Spinal cord (tissue), 10 donors: ENCODE results near the gene S100A4. TPM values are rescaled to one million over a fixed set of nuclear protein-coding genes. Genes with fewer than 3 reads are reported as not detected.
"Not testable (repeated sequence)": the region's sequence is repeated elsewhere in the genome, so short reads cannot be mapped to it uniquely, and the experiment has no call there.

Experiments
- DNase-seq, 6 donors: peaks; one replicate each; pipeline versions ENCODE4 v3.0.0 to v3.0.0-alpha.2; 2013 to 2015; ENCODE audit warnings: low spot score in 6 of 6, low read depth in 4 of 6
- H3K27ac ChIP-seq: one replicate; pipeline ENCODE4 v1.5.1; 2013; ENCODE audit warnings: low read depth, low read length, control low read depth
- H3K27me3 ChIP-seq: one replicate; pipeline ENCODE4 v1.6.1; 2013; ENCODE audit warnings: low read length; ENCODE audit not compliant: control insufficient read depth, insufficient read depth
- H3K36me3 ChIP-seq: one replicate; pipeline ENCODE4 v1.6.1; 2013; ENCODE audit warnings: low read length; ENCODE audit not compliant: control insufficient read depth, insufficient read depth
- H3K4me1 ChIP-seq: one replicate; pipeline ENCODE4 v1.6.1; 2013; ENCODE audit warnings: low read length; ENCODE audit not compliant: control insufficient read depth, insufficient read depth
- H3K4me3 ChIP-seq: one replicate; pipeline ENCODE4 v1.5.1; 2013; ENCODE audit warnings: low read depth, low read length, control low read depth
- H3K9me3 ChIP-seq: one replicate; pipeline ENCODE4 v1.6.1; 2013; ENCODE audit warnings: low read length; ENCODE audit not compliant: control insufficient read depth, insufficient read depth
- WGBS: methylation state at CpG from one replicate; pipeline ENCODE4 v1.1.5; 2013; ENCODE audit warnings: missing lambda C conversion rate; ENCODE audit not compliant: insufficient coverage; 5-methylcytosine and 5-hydroxymethylcytosine counted together
- polyA plus RNA-seq, 2 donors: library from polyadenylated mRNA; unstranded; fragments of 120-200 nt; gene quantifications; one replicate each; pipeline ENCODE4 v1.2.1, GENCODE V29; 2013; ENCODE audit not compliant: insufficient read length in 2 of 2
- total RNA-seq, 2 donors: library from RNA; depleted of rRNA in 1 of 2; stranded (reverse); fragments of 120-200 nt in 1 of 2; fragments of >200 nt in 1 of 2; gene quantifications; one replicate each; pipeline versions ENCODE4 v1.2.3 to v1.2.4, GENCODE V29; 2013 to 2014
- donor health status: healthy.

S100A4 gene
- total and polyA plus RNA-seq, 4 donors, result 6.0 to 38.2 (median 19.5) TPM

GRCh38 chr1:153562021-153562420, 16.4 kb upstream of the S100A4 start:
- DNase-seq, H3K27me3 ChIP-seq, H3K4me3 ChIP-seq, H3K9me3 ChIP-seq, H3K27ac ChIP-seq, H3K36me3 ChIP-seq: not testable (repeated sequence)
- WGBS, result 100% methylated on average over 1 of the region's 3 CpGs
- H3K4me1 ChIP-seq, result peaks cover 18% of the 10 kb centered on the region

GRCh38 chr1:153561466-153561985, 15.9 kb upstream of the S100A4 start:
- 97% methylated on average over 3 of the region's 3 CpGs for WGBS
- Histone ChIP-seq H3K4me1 (peaks cover 13% of the 10 kb centered on the region), H3K36me3 (no peaks in the 10 kb centered on the region), H3K9me3 (no peaks in the 10 kb centered on the region), H3K27ac (no peak overlapping the region), H3K4me3 (no peak overlapping the region), H3K27me3 (no peaks in the 10 kb centered on the region)
- DNase-seq, result no peak

- Histone ChIP-seq H3K27ac (no peak overlapping the region), H3K4me3 (no peak overlapping the region), H3K4me1 (peaks cover 7% of the 10 kb centered on the region), H3K9me3 (no peaks in the 10 kb centered on the region), H3K27me3 (no peaks in the 10 kb centered on the region), H3K36me3 (no peaks in the 10 kb centered on the region)
- no peak for DNase-seq
- WGBS, result 86% methylated on average over 6 of the region's 10 CpGs
Observed at GRCh38 chr1:153560771-153561465, 15.3 kb upstream of the S100A4 start.

- no peak overlapping the region for H3K4me3 ChIP-seq
- H3K4me1 ChIP-seq, result no peaks in the 10 kb centered on the region
- H3K36me3 ChIP-seq, result no peaks in the 10 kb centered on the region
- no peak for DNase-seq
- WGBS, result no CpG with 5 or more reads among the region's 2 CpGs
- H3K27me3 ChIP-seq, result no peaks in the 10 kb centered on the region
- no peak overlapping the region for H3K27ac ChIP-seq
- no peaks in the 10 kb centered on the region for H3K9me3 ChIP-seq
Observed at GRCh38 chr1:153560241-153560640, 14.6 kb upstream of the S100A4 start.

GRCh38 chr1:153557877-153558276, 12.3 kb upstream of the S100A4 start:
- no peaks in the 10 kb centered on the region for H3K36me3 ChIP-seq
- no peaks in the 10 kb centered on the region for H3K27me3 ChIP-seq
- DNase-seq, result no peak
- 100% methylated on average over 2 of the region's 3 CpGs for WGBS
- H3K9me3 ChIP-seq, result no peaks in the 10 kb centered on the region
- no peak overlapping the region for H3K27ac ChIP-seq
- H3K4me3 ChIP-seq, result no peak overlapping the region
- no peaks in the 10 kb centered on the region for H3K4me1 ChIP-seq

GRCh38 chr1:153556348-153556747, 10.7 kb upstream of the S100A4 start:
- no peak overlapping the region for H3K4me3 ChIP-seq
- no peaks in the 10 kb centered on the region for H3K36me3 ChIP-seq
- no CpG with 5 or more reads among the region's 1 CpG for WGBS
- no peak overlapping the region for H3K27ac ChIP-seq
- DNase-seq, result no peak
- no peaks in the 10 kb centered on the region for H3K27me3 ChIP-seq
- no peaks in the 10 kb centered on the region for H3K4me1 ChIP-seq
- H3K9me3 ChIP-seq, result no peaks in the 10 kb centered on the region

- no peak overlapping the region for H3K4me3 ChIP-seq
- no peaks in the 10 kb centered on the region for H3K9me3 ChIP-seq
- no CpG with 5 or more reads among the region's 2 CpGs for WGBS
- H3K4me1 ChIP-seq, result no peaks in the 10 kb centered on the region
- H3K27me3 ChIP-seq, result no peaks in the 10 kb centered on the region
- H3K27ac ChIP-seq, result no peak overlapping the region
- H3K36me3 ChIP-seq, result no peaks in the 10 kb centered on the region
- no peak for DNase-seq
Observed at GRCh38 chr1:153553830-153554541, 8.4 kb upstream of the S100A4 start.

GRCh38 chr1:153553096-153553495, 7.5 kb upstream of the S100A4 start:
- Histone ChIP-seq H3K4me1 (no peaks in the 10 kb centered on the region), H3K27me3 (no peaks in the 10 kb centered on the region), H3K27ac (no peak overlapping the region), H3K36me3 (no peaks in the 10 kb centered on the region), H3K9me3 (no peaks in the 10 kb centered on the region), H3K4me3 (no peak overlapping the region)
- DNase-seq, result no peak
- 86% methylated on average over 9 of the region's 12 CpGs for WGBS

GRCh38 chr1:153552335-153552734, 6.7 kb upstream of the S100A4 start:
- H3K4me3 ChIP-seq, result no peak overlapping the region
- no peaks in the 10 kb centered on the region for H3K9me3 ChIP-seq
- DNase-seq, result no peak
- H3K4me1 ChIP-seq, result no peaks in the 10 kb centered on the region
- WGBS, result 85% methylated on average over 5 of the region's 8 CpGs
- no peak overlapping the region for H3K27ac ChIP-seq
- no peaks in the 10 kb centered on the region for H3K36me3 ChIP-seq
- H3K27me3 ChIP-seq, result no peaks in the 10 kb centered on the region
